HG02571 (cell line): Measurements from ENCODE around the gene GLRX.

ENCODE experiments used
- ATAC-seq: cut with Tn5 transposase; IDR thresholded peaks from one replicate; pipeline ENCODE4 v1.9.1; 2021; ENCODE audit warnings: mild to moderate bottlenecking, moderate library complexity; ENCODE audit not compliant: unreplicated experiment

GLRX gene

GRCh38 chr5:95784514-95785302 lies 37.8 kb downstream of the GLRX start:
- no peak for ATAC-seq

DNA sequence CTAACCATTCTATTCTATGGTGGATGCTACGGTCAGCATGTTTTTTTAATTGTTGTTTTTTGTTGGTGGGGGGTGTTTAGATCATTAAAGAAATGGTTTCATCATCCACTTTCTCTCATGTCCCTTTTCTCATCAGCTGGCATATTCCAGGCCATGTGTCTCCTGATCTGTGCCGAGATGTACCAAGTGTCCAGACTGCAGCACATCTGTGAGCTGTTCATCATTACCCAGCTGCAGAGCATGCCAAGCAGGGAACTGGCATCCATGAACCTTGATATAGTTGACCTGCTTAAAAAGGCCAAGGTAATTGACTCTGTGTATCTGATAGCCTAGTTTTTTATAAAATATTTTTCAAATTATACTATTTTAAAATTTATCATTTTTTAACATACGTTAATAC lies 38.9 kb downstream of the GLRX start:
- ATAC-seq = no peak

- ATAC-seq = no peak
These were observed 40.3 kb downstream of the GLRX start for GRCh38 chr5:95782181-95782580.

DNA sequence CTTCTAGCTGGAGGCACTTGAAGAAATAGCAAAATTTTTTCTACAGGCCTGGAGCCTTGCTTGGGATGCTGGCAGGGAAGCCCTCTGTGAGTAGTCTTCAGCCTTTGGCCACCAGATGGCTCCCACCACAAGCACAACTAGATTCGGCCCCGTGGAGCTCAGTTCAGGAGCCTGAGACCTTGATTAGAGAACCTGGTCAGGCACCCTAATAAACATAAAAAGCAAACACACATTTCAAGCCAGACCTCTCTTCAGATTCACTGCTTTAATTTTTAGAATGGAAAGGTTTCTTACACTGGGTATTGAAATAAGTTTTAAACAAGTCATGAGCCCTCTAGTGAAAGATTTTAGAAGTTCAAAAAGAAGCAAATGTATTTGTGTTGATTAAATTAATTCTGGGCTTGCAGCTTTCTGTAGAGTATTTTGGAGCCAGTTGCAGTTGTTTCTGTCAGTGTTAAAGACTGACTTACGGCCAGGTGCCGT lies 41.4 kb downstream of the GLRX start:
- peak; percentile 85 for ATAC-seq

GRCh38 chr5:95780597-95780996 lies 41.9 kb downstream of the GLRX start:
- no peak for ATAC-seq

GRCh38 chr5:95779611-95780010 lies 42.9 kb downstream of the GLRX start:
- no peak for ATAC-seq

- ATAC-seq = no peak
These were observed 43.7 kb downstream of the GLRX start for GRCh38 chr5:95778713-95779436.

DNA sequence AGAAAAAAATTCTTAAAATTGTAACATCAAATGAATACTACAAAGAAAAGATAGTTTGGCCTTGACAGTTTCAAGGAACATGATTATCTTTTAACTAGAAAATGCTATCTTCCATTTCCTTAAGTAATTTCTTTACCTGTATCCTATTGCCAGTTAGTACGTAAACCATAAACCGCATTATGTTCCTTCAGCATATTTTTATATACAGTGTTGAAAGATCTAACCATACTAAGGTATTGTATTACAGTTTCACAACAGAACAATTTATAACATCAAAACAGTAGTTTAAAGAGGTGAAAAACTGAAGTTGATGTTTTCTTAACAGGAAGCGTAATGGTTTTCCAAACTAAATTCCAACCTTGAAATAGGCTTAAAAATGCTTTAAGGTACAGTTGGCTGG lies 45.1 kb downstream of the GLRX start:
- ATAC-seq = no peak

DNA sequence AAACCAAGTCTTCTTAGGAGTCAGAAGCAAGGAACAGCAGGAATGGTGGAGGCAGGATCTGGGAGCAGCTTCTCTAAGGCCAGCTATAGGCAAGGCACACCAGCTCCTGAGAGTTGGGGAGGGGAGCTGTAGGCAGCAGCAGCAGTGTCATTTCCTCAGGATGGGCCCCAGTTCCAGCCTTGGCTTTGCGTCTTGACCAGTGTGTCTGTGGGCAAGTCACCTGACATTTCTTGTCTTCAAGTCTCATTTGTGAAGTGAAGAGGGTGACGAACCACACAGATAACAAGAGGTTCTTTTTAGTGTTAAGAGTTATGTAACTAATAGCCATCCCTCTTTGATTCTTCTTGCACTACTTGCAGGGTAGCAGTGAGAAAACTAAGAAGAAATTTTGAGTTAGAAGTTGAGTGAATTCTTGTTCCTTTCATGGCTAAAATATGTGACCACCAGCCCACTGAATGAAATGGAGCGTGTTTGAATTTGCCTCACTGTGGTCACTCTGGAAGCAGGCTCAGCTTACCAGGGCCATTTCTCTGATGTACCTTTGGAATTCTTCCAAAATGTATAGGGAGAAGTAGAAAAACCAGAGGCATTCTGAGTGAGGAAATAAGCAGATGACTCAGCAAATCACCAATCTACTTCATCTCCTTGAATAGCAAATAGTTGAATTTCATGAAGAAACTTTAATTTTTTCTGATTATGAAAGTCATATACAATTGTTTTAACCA lies 49.0 kb downstream of the GLRX start:
- no peak for ATAC-seq

GRCh38 chr5:95771892-95772291 lies 50.6 kb downstream of the GLRX start:
- no peak for ATAC-seq

DNA sequence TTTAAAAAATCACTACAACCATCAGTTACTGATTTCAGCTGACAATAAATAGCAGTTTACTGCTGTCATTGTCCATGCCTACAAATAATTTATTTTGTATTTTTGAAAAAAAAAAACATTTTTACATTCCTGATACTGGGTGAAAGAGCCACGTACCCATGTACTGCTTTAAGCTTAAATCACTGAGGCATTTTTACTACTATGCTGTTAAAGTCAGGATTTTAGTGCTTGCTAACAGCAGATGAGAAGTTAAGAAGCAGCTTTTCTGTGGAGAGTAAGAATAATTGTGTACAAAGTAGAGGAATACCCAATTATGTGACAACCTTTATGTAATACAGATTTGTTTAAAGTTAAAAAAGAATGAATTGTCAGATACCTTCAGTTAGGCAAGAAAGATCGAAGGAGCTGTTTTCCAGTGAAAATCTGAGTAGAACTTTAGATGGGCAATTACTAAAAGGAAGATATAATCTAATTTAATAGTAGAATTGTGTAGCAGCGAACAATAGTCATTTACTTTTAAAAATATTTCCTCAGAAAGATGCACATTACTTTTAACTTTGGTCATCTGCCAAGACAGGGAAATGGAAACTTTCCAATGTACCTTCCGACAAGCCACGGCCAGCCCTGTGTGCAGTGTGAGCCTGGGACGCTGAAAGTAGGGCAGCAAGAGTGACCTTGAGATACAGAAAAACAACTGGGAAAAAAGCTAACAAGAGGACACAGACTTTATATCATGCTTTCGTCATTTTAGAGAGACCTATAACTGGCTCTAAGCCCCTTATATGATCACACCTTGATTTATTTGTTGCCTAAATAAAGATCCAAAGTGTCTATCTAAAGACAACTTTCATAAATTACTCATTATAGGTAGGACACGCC lies 51.5 kb downstream of the GLRX start:
- ATAC-seq = no peak

GRCh38 chr5:95768731-95769130 lies 53.8 kb downstream of the GLRX start:
- no peak for ATAC-seq

DNA sequence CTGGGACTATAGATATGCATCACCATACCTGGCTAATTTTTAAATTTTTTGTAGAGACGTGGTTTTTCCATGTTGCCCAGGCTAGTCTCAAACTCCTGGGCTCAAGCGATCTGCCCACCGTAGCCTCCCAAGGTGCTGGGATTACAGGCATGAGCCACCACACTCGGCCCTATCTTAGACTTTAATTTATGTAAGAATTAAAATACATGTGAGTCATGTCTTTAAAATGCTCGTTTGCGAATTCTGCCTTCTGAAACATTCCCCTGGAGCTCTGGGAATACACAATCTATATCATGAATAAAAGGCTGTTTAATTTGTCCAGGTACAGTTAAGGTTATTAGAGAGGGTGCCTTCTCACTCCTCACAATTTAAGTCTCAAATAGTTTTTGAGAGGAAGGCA lies 58.6 kb downstream of the GLRX start:
- no peak for ATAC-seq
